Stimulated activated CD4-positive, alpha-beta T cell treated with anti-CD3 and anti-CD28 coated beads, Interleukin-4, amount 100 ng/mL, for 1 hour (primary cell): ENCODE results near the gene MICA.
"Not testable (repeated sequence)": the region's sequence is repeated elsewhere in the genome, so short reads cannot be mapped to it uniquely, and the experiment has no call there.

Experiments used
- DNase-seq: peaks from one replicate; pipeline ENCODE4 v3.0.0-alpha.2; 2020

The MICA gene

DNA sequence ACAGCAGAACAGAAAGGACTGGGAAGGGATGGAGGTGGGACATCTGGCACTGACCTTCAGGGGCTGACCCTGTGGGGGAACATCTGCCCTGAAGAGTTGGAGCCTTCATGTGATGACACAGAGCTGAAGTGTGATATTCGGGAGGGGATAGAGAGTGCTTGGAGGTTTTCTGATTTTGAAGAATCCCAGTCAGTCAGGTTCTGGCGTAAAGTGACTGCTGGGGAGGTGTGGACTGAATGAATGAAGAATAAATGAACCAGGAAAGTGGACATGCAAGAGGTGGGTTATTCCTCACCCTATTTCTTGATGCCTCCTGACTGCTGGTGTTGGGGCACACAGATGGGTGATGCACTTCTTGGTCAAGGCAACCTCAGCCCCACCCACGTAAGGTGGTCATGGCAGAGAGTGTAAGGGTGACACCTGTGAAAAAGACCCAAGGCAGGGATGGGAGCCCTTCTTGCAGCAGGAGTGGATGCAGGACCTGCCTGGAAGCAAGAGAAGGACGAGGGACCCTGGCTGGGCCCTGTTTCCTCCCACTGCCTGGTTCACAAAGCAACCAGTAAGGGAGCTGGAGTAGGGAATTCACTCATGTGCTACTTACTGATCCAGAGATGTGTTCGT lies 13.1 kb downstream of the MICA start:
- DNase-seq = no peak

DNA sequence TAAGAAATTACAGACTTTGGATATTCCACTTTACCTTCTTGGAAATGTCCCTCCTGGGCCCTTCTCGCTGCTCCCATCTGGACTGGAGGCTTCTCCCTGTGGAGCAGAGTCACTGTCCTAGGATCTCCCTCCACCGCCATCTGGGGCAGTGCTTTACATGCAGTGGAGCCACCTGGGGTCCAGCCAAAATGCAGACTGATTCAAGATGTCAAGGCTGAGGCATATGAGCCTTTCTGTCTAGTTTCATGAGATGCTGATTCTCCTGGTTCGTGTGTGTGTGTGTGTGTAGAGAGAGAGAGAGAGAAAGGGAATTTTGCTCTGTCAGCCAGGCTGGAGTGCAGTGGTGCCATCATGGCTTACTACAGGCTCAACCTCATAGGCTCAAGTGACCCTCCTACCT lies 14.9 kb downstream of the MICA start:
- DNase-seq = no peak

DNA sequence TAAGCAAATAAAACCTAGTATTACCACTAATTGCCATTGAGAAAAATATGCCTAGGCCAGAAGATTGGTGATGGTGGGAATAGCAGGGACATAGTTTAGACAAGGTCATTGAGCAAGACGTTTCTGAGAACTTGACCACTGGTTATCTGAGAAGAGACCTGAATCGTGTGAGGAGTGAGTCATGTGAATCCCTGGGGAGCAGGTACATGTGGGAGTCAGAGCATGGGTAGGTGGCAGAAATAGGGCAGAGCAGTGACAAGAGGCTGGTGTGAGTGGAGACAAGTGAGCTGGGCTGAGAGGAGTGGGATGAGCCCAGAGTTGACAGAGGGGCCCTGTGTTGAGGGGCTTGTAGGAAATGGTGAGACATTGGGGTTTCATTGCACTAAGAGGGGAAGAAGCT lies 16.4 kb downstream of the MICA start:
- no peak for DNase-seq

DNA sequence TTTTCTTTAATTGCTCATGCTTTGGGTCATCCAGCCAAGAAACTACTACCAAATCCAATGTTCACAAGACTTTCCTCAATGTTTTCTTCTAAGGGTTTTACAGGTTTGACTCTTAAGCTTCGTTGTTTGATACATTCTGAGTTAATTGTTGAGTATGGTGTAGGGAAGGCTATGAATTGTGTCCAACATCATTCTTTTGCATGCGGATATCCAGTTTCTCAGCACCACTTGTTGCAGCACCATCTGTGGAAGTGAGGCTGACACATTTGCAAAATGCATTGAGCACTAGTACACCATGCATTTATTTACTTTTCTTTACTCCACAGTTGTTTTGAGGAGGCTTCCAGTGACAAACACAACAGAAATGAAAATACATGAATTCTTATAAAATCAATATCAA lies 17.2 kb downstream of the MICA start:
- no peak for DNase-seq

DNA sequence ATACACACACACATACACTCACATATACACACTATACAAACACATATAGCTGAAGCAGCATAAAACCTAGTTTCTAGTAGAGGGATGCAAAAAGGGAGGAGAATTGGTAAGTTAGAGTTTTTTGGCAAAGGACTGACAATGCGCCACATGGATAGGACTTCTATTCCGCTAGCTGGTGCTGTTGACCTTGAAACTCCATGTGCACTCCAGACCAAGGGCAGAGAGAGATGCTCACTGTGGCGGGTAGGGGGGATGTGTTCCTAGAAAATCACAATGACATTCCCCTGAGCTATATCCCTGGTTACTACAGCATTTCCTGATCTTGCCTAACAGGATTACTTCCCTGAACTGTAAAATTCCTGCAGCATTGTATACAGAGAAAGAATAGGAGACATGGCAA lies 19.2 kb downstream of the MICA start:
- DNase-seq = no peak

DNA sequence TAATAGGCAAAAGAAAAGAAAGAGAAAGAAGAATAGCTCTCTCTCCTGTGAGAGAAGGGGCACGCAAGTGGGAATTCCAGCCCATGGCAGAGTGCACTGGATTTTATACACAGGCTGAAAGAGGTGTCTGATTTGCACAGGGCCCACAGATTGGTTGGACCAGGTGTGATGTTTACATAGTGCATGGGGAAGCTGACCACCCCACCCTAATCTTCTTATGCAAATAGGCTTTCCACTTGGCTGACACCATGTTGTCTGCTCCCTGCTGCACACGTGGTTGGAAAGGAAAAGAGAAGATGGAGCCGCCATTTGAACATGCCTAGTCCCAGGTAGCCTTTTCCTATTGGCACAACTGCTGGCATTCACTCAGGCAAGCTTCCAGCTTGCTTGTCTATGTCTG lies 20.2 kb downstream of the MICA start:
- DNase-seq = no peak

DNA sequence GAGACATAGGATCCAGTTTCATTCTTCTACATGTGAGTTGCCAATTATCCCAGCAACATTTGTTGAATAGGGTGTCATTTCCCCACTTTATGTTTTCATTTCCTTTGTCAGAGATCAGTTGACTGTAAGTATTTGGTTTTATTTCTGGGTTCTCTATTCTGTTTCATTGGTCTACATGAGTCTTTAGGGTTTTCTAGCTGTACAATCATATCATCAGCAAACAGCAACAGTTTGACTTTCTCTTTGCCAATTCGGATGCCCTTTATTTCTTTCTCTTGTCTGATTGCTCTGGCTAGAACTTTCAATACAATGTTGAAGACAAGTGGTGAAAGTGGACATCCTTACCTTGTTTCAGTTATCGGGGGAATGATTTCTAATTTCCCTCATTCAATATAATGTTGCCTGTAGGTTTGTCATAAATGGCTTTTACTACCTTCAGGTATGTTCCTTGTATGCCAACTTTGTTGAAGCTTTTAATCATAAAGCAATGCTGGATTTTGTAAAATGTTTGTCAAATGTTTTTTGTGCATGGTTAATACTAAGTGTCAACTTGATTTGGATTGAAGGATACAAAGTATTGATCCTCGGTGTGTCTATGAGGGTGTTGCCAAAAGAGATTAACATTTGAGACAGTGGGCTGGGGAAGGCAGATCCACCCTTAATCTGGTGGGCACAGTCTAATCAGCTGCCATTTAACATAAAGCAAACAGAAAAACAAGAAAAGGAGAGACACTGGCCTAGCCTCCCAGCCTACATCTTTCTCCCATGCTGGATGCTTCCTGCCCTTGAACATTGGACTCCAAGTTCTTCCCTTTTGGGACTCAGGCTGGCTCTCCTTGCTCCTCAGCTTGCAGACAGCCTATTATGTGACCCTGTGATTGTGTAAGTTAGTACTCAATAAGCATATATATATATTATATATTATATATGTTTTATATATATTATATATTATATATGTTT lies 23.3 kb downstream of the MICA start:
- DNase-seq = no peak

DNA sequence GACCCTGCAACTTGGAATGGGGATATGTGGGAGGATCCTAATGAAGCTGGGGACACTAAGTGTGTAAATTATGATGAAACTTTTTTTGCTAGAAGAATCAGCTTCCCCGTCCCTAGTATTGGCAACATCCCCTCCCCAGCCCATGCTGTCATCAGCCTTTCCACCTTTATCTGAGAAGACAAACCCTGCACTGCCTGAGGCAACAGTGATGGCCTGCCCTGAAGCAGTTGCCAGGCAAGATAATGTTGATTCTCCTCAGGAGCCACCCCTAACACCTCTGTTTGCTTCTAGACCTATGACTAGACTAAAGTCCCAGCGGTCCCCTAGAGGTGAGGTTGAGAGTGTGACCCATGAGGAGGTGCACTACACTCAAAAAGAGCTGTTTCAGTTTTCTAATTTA lies 27.1 kb downstream of the MICA start:
- no peak for DNase-seq

DNA sequence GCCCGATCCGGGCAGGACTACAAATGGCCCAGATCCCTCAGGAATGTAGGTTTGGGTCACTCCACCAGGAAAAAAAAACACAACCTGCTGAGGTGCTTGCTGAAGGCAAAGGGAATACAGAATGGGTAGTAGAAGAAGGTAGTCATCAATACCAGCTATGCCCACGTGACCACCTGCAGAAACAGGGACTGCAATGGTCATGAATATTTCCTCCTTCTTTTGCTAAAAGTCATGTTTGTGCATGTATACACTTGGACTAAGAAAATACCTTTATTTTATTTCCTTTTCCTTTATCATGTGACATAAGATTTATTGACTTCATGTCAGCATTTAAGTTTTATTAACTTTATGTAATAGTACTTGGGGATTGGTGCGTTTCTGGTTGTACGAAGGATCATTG lies 31.7 kb downstream of the MICA start:
- DNase-seq = not testable (repeated sequence)

DNA sequence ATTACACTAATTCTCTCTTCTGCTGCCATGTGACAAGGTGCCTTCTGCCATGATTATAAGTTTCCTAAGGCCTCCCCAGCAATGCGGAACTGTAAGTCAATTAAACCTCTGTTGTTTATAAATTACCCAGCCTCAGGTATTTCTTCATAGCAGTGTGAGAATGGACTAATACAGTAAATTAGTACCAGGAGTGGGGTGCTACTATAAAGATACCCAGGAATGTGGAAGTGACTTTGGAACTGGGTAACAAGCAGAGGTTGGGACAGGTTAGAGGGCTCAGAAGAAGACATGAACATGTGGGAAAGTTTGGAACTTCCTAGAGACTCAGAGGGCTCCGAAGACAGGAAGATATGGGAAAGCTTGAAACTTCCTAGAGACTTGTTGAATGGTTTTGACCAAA lies 34.8 kb downstream of the MICA start:
- DNase-seq = no peak

DNA sequence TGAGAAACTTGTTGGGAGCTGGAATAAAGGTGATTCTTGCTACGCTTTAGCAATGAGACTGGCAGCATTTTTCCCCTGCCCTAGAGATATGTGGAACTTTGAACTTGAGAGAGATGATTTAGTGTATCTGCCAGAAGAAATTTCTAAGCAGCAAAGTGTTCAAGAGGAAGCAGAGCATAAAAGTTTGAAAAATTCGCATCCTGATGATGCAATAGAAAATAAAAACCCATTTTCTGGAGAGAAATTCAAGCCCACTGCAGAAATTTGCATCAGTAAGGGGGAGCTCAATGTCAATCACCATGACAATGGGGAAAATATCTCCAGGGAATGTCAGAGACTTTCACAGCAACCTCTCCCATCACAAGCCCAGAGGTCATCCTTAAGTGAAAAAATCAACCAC lies 35.3 kb downstream of the MICA start:
- no peak for DNase-seq

DNA sequence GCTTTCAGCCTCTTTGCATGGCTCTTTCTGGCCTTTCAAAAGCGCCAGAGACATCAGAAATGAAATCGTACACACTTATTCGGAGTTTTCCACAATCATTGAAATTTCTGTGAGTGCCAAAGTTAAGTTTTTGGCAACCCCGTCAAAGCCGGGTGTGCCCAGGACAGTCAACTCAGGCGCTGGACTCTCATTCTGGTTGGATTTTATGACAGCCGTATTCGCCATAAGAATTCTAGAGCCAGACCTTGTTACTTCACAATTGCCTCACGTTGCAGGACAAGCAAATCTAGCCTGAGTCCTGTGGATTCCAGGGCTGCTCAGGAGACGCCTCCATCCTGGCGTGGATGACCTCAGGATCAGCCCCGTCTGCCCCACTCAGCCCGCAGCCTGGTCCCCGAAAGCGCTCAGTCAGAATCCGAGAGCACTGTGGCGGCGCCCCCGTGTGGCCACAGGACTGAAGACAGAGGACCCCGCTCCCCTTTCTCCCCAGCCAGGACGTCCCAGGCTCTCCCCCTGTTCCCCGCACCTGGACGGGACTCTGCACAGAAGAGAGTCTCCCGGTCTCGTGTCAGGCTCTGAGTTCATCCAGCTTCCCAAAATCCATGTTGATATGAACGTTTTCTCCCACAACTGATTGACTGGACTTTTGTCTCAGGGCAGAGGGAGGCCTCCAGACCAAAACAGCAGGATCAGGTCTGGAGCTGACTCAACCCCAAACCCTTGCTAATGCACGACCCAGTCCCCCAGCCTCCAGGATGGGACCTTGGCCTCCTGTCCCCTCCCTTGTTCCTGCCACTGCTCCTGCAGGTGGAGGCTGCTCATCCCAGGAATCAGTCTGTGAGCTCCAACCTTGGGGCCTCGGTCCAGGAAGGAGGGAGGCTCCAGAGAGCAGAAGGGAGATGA lies 38.2 kb downstream of the MICA start:
- DNase-seq = peak; percentile 91

DNA sequence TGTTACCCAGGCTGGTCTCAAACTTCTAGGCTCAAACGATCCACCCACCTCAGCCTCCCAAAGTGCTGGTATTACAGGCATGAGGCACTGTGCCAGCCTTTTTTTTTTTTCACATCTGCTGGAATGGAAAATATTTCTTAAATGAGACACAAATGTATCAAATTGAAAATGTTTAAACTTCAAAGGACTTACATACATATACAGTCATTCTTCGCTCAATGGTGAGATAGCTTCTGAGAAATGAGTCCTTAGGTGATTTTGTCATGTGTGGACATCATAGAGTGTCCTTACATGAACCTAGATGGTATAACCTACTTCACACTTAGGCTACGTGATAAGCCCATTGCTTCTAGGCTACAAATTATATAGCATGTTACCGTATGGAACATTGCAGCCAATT lies 43.1 kb downstream of the MICA start:
- no peak for DNase-seq

DNA sequence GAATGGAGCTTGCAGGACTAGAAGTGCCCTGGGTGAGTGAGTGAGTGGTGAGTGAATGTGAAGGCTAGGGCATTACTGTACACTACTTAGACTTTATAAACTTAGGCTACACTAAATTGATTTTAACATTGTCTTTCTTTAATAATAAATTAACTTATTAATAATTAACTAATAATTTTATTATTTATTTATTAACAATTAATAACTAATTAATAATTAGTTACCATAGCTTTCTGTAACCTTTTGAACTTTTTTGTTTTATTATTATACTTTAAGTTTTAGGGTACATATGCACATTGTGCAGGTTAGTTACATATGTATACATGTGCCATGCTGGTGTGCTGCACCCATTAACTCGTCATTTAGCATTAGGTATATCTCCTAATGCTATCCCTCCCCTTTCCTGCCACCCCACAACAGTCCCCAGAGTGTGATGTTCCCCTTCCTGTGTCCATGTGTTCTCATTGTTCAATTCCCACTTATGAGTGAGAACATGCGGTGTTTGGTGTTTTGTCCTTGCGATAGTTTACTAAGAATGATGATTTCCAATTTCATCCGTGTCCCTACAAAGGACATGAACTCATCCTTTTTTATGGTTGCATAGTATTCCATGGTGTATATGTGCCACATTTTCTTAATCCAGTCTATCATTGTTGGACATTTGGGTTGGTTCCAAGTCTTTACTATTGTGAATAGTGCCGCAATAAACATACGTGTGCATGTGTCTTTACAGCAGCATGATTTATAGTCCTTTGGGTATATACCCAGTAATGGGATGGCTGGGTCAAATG lies 43.8 kb downstream of the MICA start:
- not testable (repeated sequence) for DNase-seq

DNA sequence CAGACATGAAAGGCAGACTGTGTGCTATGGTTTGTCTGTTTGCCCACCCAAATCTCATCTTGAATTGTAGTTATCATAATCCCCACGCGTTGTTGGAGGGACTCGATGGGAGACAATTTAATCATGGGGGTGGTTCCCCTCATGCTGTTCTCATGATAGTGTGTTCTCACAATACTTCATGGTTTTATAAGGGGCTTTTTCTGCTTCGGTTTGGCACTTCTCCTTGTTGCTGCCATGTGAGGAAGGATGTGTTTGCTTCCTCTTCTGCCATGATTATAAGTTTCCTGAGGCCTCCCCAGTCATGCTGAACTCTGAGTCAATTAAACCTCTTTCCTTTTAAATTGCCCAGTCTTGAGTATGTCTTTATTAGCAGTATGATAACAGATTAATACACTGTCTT lies 47.4 kb downstream of the MICA start:
- no peak for DNase-seq

DNA sequence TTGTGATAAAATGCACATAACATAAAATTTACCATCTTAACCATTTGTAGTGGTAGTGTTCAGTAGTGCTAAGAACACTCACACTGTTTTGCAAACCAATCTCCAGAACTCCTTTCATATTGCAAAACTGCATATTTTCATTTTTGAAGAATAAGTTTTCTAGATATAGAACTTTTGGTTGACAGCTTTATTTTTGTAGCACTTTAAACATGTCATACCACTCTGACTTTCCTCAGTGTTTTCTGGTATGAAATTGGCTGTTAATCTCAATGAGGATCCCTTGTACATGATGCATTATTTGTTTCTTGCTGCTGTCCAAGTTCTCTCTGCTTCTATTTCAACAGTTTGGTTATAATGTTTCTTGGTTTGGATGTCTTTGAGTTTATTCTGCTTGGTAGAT lies 49.5 kb downstream of the MICA start:
- DNase-seq = no peak

DNA sequence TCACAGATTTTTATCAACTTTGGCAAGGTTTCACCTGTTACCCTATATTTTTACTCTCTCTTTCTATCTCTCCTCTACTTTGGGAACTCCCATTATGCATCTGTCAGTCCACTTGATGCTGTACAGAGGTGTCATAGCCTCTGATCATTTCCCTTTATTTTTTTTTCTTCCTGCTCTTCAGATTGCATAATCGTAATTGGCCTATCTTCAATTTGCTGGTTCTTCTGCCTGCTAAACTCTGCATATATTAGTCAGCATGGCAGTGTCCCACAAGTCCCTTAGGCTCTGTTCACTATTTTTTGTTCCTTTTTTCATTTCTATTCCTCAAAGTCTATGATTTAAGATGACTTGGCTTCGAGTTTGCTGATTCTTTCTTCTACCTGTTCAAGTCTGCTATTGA lies 49.9 kb downstream of the MICA start:
- DNase-seq = no peak

DNA sequence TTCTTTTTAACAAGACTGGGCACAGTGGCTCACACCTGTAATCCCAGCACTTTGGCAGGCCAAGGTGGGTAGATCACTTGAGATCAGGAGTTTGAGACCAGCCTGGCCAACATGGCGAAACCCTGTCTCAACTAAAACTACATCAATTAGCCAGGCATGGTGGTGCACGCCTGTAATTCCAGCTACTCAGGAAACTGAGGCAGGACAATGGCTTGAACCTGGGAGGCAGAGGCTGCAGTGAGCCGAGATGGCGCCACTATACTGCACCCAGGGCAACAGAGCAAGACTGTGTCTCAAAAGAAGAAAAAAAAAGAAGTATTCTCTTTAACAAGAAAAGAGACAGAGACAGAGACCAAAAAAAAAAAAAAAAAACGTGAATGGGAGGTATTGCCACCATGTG lies 56.5 kb downstream of the MICA start:
- not testable (repeated sequence) for DNase-seq

DNA sequence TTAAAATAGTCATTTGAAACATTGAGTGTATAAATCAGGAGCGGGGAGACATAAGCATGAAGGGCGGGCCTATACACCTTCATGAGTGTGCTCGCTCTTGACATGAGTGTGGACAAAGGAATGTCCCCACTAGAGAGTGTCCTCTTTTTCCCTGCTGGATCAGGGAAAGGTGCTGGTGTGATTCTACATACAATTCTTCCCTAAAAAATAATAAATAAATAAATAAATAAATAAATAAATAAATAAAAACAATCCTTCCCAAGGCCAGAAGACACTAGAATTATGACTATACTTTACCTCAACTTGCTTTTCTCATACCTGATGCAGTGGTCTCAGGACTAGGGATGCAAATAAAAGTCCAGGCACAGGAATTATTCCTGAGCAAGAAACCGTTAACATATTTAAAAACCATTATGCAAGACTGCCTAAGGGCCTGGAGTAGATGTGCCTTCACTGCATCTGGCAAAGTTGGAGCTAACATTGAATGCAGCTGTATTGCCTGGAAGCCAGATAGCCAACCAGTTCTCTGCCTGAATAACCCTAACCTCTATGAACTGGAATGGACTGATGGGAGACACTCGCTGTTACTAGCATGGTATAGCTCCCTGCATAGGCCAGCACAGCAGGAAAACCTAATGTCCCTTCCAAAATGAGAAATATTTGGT lies 57.1 kb downstream of the MICA start:
- no peak for DNase-seq

DNA sequence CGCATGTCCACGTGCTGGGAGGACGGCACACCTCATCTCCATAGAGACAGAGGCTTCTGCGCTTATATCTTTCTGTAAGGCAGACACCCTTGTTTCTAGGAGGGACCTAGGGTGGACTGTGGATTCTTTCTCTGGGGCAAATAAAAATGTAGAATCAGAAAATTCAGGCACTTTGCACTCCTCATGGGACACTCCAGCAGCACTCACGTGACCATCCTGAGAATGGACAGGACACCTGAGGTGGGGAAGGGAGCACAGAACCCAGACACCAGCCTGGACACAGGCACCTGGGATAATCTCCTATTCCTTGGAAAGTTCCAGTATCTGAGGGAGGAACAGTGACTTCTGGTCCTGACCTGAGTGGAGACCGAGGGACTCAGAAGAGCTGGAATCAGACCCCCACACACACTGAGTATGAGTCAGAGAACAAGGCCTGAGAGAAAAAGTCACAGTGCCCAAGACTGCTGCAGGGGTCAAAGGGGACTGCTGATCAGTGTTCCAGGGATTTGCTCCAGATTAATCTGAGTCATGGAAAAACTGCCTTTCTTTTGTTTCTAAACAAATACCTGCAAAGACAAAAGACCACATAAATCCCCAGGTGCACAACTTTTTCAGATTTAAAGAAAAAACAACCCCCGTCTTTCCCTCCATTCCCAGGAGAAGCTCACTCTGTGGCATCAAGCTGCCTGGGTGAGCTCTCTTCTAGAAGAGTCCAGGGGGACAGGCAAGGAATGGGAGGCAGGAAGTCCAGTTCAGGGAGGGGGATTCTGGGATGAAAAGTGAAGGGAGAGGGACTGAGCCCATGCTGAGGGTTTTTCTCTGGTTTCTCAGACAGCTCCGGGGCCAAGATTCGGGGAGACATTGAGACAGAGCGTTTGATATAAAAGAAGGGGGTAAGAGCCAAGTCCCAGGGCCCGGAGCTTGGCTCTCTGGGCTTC lies 58.9 kb downstream of the MICA start:
- DNase-seq = no peak
